Kidney (tissue), 14 donors: ENCODE data around the gene KIF5C. TPM values are rescaled to one million over a fixed set of nuclear protein-coding genes. Genes with fewer than 3 reads are reported as not detected.

ENCODE experiments used
- DNase-seq, 5 donors: peaks; one replicate each; pipeline ENCODE4 v3.0.0-alpha.2; 2013 to 2020
- FAIRE-seq: peaks from 2 replicates; lab custom pipeline; 2012; peaks lifted over from hg19 to GRCh38; lab: Jason Lieb, UNC
- H3K27ac ChIP-seq, 2 donors: one replicate each; pipeline ENCODE4 v1.7.0; 2013; ENCODE audit warnings: low read depth in 2 of 2, low read length in 2 of 2, inconsistent platforms in 1 of 2
- H3K27me3 ChIP-seq: one replicate; pipeline ENCODE4 v1.7.1; 2013; ENCODE audit warnings: low read length, inconsistent platforms; ENCODE audit not compliant: control insufficient read depth, insufficient read depth
- H3K36me3 ChIP-seq, 3 donors: one replicate each; pipeline versions ENCODE4 v1.7.0 to v1.7.1; 2013; ENCODE audit warnings: low read length in 3 of 3, control low read depth in 1 of 3, inconsistent platforms in 1 of 3; ENCODE audit not compliant: insufficient read depth in 3 of 3, control insufficient read depth in 2 of 3
- H3K4me1 ChIP-seq, 3 donors: one replicate each; pipeline versions ENCODE4 v1.7.0 to v1.7.1; 2013; ENCODE audit warnings: low read length in 3 of 3, inconsistent platforms in 1 of 3, low read depth in 1 of 3; ENCODE audit not compliant: control insufficient read depth in 2 of 3, insufficient read depth in 2 of 3
- H3K4me3 ChIP-seq, 3 donors: one replicate each; pipeline versions ENCODE4 v1.7.0 to v1.8.1; 2013; ENCODE audit warnings: low read length in 3 of 3, control low read depth in 1 of 3, inconsistent platforms in 1 of 3
- H3K9ac ChIP-seq, 3 donors: one replicate each; pipeline versions ENCODE4 v1.7.0 to v1.7.1; 2013; ENCODE audit warnings: low read length in 3 of 3, control low read depth in 1 of 3, inconsistent platforms in 1 of 3
- H3K9me3 ChIP-seq, 3 donors: one replicate each; pipeline versions ENCODE4 v1.7.0 to v1.7.1; 2013; ENCODE audit warnings: low read length in 3 of 3, control low read depth in 1 of 3, inconsistent platforms in 1 of 3; ENCODE audit not compliant: control insufficient read depth in 2 of 3, insufficient read depth in 1 of 3
- intact Hi-C: fragments of 100-400 bp; cut with DNase I; formaldehyde crosslinking; loops from one replicate; pipeline ENCODE4 v1.11.1; 2022
- polyA plus RNA-seq: library from polyadenylated mRNA; stranded (reverse); fragments of 350-450 nt; fragmentation: Illumina TruSeq; extraction: RNeasy Lipid Tissue Mini Kit (QIAGEN cat#74804); gene quantifications from one replicate; pipeline ENCODE4 v1.2.3, GENCODE V29; 2014; ENCODE audit warnings: low read depth, low replicate concordance; ENCODE audit not compliant: insufficient read depth
- total RNA-seq: library from RNA; stranded (reverse); fragmentation: NEBNext Ultra II Directional; extraction: Animal tissue kit (Norgen Biotek cat#: 25700); gene quantifications from one replicate; pipeline ENCODE4 v1.2.1, GENCODE V29; 2021
- TF ChIP-seq, protein P1 (sequence below): IDR thresholded peaks from 3 replicates; pipeline ENCODE4 v1.5.1; 2012; ENCODE audit warnings: mild to moderate bottlenecking, moderate library complexity, borderline replicate concordance; ENCODE audit not compliant: insufficient read depth; ENCODE audit errors: extremely low read depth
- donor health status: control.
- donor health status: control.
- donor health status: control.
- donor health status: control.
- donor health status: control.
- donor health status: DM: yes; HTN: yes; CAD: no.
- donor health status: Normal renal cell carcinoma (clear cell type).

KIF5C gene
- total and polyA plus RNA-seq, 2 donors from 2014 or later: 1.0 to 3.6 TPM

DNA sequence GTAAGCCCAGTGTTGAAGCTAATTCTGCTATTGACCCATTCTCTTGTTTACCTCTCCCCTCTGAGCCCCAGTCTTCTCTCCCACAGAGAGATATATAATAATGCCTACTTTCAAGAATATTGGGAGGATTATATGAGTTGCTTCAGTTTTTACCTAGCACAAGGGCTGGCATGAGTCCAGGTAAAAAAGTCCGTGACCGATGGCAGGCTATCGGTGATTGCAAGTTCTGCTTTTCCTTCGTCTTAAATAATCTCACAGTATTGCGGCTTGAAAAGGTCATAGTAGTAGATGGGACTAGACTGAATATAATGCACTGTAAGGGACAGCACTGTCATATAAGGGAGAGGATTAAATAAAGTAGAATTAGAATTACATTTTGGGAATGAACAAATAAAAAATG lies 77.6 kb downstream of the KIF5C start:
- H3K4me3 ChIP-seq: no peak overlapping the region
- intact Hi-C loops: no loop called here
- FAIRE-seq (no peak), DNase-seq (no peak)
- H3K9me3 ChIP-seq: no peaks in the 10 kb centered on the region
- no peaks in the 10 kb centered on the region for H3K27me3 ChIP-seq
- no peak overlapping the region for H3K27ac ChIP-seq
- H3K4me1 ChIP-seq: no peaks in the 10 kb centered on the region
- TF ChIP-seq, protein P1, sequence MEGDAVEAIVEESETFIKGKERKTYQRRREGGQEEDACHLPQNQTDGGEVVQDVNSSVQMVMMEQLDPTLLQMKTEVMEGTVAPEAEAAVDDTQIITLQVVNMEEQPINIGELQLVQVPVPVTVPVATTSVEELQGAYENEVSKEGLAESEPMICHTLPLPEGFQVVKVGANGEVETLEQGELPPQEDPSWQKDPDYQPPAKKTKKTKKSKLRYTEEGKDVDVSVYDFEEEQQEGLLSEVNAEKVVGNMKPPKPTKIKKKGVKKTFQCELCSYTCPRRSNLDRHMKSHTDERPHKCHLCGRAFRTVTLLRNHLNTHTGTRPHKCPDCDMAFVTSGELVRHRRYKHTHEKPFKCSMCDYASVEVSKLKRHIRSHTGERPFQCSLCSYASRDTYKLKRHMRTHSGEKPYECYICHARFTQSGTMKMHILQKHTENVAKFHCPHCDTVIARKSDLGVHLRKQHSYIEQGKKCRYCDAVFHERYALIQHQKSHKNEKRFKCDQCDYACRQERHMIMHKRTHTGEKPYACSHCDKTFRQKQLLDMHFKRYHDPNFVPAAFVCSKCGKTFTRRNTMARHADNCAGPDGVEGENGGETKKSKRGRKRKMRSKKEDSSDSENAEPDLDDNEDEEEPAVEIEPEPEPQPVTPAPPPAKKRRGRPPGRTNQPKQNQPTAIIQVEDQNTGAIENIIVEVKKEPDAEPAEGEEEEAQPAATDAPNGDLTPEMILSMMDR: no peak
- no peak overlapping the region for H3K9ac ChIP-seq
- no peaks in the 10 kb centered on the region for H3K36me3 ChIP-seq

DNA sequence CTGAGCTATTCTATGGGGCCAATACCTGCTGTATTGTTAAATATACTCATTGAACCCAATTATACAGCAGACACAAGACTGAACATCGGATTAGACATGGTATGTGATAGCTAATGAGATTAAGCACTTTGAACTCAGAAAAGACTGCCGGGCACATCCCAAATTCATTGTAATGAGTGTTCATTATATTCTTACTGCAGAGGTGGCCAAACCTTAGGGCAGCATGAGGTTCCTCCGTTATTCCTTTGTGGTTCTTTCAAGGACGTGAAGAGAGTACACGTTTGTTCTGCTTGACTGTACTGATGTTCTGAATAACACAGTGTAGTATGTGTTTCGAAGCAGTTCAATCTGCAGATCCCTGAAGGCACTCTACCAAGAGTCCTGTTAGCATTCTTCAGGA lies 78.4 kb downstream of the KIF5C start:
- no peak for FAIRE-seq
- Histone ChIP-seq H3K36me3 (no peaks in the 10 kb centered on the region), H3K4me1 (no peaks in the 10 kb centered on the region), H3K4me3 (no peak overlapping the region), H3K27me3 (no peaks in the 10 kb centered on the region), H3K9ac (no peak overlapping the region), H3K9me3 (no peaks in the 10 kb centered on the region), H3K27ac (no peak overlapping the region)
- DNase-seq: no peak
- TF ChIP-seq, protein P1: no peak
- intact Hi-C loops: no loop called here

DNA sequence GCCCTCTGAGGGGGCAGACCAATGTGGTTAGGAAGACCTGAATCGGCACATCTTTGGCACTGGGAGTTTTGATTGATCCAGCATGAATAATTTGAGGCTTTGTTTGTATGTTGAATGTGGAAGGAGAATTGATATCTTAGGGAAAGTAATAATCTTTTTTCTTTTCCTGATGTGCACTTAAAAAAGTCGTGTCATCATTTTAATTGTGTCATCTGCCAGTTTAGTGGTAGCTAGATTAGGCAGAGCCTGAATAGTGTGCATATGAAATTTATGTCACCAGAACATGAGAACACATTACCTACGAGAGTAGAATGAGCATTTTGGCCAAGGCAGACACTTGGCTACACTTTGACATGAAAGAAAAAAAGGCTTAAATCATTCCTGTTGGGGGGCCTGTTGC lies 79.5 kb downstream of the KIF5C start:
- no peaks in the 10 kb centered on the region for H3K27me3 ChIP-seq
- H3K36me3 ChIP-seq: no peaks in the 10 kb centered on the region
- H3K4me1 ChIP-seq: no peaks in the 10 kb centered on the region
- TF ChIP-seq, protein P1: no peak
- no peak overlapping the region for H3K27ac ChIP-seq
- intact Hi-C loops: no loop called here
- FAIRE-seq (no peak), DNase-seq (no peak)
- H3K4me3 ChIP-seq: no peak overlapping the region
- no peak overlapping the region for H3K9ac ChIP-seq
- H3K9me3 ChIP-seq: no peaks in the 10 kb centered on the region

DNA sequence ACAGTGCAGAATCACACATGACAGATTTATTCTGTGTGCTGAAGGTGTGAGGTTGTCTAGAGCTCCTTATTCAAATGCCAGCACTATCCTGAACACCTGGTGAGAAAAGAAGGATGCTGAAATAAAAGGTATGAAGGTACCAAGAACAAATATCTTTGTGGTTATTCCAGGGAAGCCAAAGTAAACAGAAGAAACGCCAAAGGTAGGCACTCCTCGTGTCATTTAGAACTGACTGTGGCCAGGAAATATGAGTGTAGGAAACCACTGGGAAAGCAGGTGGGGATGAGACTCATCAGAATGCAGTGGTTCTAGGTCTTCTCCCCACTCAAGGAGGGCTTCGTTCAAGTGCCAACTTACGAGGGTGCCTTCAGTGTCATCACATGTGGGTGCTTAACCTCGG lies 80.8 kb downstream of the KIF5C start:
- H3K36me3 ChIP-seq: no peaks in the 10 kb centered on the region
- intact Hi-C loops: no loop called here
- no peaks in the 10 kb centered on the region for H3K9me3 ChIP-seq
- no peak for FAIRE-seq
- no peak overlapping the region for H3K4me3 ChIP-seq
- no peak overlapping the region for H3K27ac ChIP-seq
- no peak for DNase-seq
- TF ChIP-seq, protein P1: no peak
- no peak overlapping the region for H3K9ac ChIP-seq
- no peaks in the 10 kb centered on the region for H3K27me3 ChIP-seq
- H3K4me1 ChIP-seq: no peaks in the 10 kb centered on the region
